A673 (cell line): ENCODE data around the gene TRUB2. TPM values are rescaled to one million over a fixed set of nuclear protein-coding genes. Genes with fewer than 3 reads are reported as not detected.

Experiments used
- BruUV-seq: library from RNA; stranded (reverse); fragments of 400-500 nt; replicated peaks from 2 replicates; lab custom pipeline; 2021; lab: Mats Ljungman, UMichigan
- CTCF ChIA-PET: fragments of 300-600 bp; sonication (Branson Sonifier 250); formaldehyde crosslinking; loops from one replicate; lab custom pipeline; 2022; ENCODE audit warnings: antibody characterized with exemption; lab: Charles Lee
- POLR2A ChIA-PET: fragments of 300-600 bp; sonication (Branson Sonifier 250); formaldehyde crosslinking; loops from one replicate; lab custom pipeline; 2022; ENCODE audit warnings: antibody characterized with exemption; ENCODE audit not compliant: low non-redundant PET; lab: Charles Lee
- DNase-seq: peaks from one replicate; pipeline ENCODE4 v3.0.0-alpha.2; 2015; ENCODE audit warnings: low spot score
- H3K27ac ChIP-seq: fragments of 200-600 bp; sonication (generic); 2 replicates; pipeline ENCODE4 v1.5.1; 2016; ENCODE audit warnings: mixed run types, low read depth, mild to moderate bottlenecking, mixed read lengths, antibody characterized with exemption, low read length; ENCODE audit not compliant: poor library complexity, severe bottlenecking
- H3K27me3 ChIP-seq: fragments of 200-600 bp; sonication (generic); replicated peaks from 2 replicates; pipeline ENCODE4 v1.6.1; 2017; ENCODE audit warnings: mixed run types, low read depth, mild to moderate bottlenecking, mixed read lengths, antibody characterized with exemption, low read length; ENCODE audit not compliant: insufficient read depth, poor library complexity
- H3K36me3 ChIP-seq: fragments of 200-600 bp; sonication (generic); 2 replicates; pipeline ENCODE4 v1.6.1; 2016; ENCODE audit warnings: mixed run types, mild to moderate bottlenecking, mixed read lengths, antibody characterized with exemption, low read length; ENCODE audit not compliant: insufficient read depth, poor library complexity, severe bottlenecking
- H3K4me1 ChIP-seq: fragments of 200-600 bp; sonication (generic); 2 replicates; pipeline ENCODE4 v1.6.1; 2017; ENCODE audit warnings: mixed run types, mild to moderate bottlenecking, mixed read lengths, antibody characterized with exemption, low read length; ENCODE audit not compliant: insufficient read depth, poor library complexity, severe bottlenecking
- H3K4me3 ChIP-seq: fragments of 200-600 bp; sonication (generic); 2 replicates; pipeline ENCODE4 v1.5.1; 2016; ENCODE audit warnings: low read depth, mixed run types, mild to moderate bottlenecking, mixed read lengths, low read length; ENCODE audit not compliant: poor library complexity, severe bottlenecking
- H3K9me3 ChIP-seq: fragments of 200-600 bp; sonication (generic); 2 replicates; pipeline ENCODE4 v1.6.1; 2016; ENCODE audit warnings: mixed run types, low read depth, mild to moderate bottlenecking, mixed read lengths, antibody characterized with exemption, low read length; ENCODE audit not compliant: poor library complexity, severe bottlenecking
- EZH2 ChIP-seq: fragments of 200-600 bp; sonication (generic); IDR thresholded peaks from 2 replicates; pipeline ENCODE4 v1.6.1; 2017; ENCODE audit warnings: borderline replicate concordance, low read depth, mild to moderate bottlenecking, mixed read lengths, antibody characterized with exemption, low read length; ENCODE audit not compliant: poor library complexity, severe bottlenecking
- intact Hi-C: fragments of 100-400 bp; cut with micrococcal nuclease; formaldehyde crosslinking; loops from one replicate; pipeline ENCODE4 v1.10.0; 2022; ENCODE audit not compliant: unreplicated experiment
- total RNA-seq: library from RNA; stranded (reverse); gene quantifications from 2 replicates; pipeline ENCODE4 v1.2.3, GENCODE V29; 2021
- TF ChIP-seq, protein P1 (sequence below): fragments of 300-800, 200-600 bp; sonication (generic); conservative IDR thresholded peaks from 2 replicates; pipeline ENCODE4 v1.5.1; 2017; ENCODE audit warnings: low read depth, mild to moderate bottlenecking, antibody characterized with exemption, low read length, moderate library complexity, mixed read lengths

Gene TRUB2
- total RNA-seq, 1 experiment from 2014 or later: 57.4 TPM

DNA sequence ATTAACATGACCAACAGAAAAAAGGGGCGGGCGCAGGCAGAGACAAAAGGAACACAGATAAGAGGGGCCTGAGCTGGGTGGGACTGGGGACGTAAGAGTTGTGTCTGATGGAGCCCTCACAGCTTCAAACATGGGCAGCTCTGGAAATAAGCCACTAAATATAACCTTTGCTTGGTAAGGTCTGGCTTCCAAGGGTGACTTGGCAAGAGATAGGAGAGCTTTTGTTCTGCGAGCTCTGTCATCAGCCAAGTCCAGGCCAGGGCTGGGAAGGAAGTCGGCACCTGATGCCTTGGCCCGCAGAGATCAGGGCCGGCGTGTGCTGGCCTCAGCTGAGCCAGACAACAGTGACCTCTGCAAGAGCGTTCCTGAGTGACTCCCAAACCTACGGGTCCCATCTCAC lies 11.8 kb downstream of the TRUB2 start:
- intact Hi-C loops: no loop called here
- no peak overlapping the region for H3K27ac ChIP-seq
- CTCF ChIA-PET: no interaction called here

DNA sequence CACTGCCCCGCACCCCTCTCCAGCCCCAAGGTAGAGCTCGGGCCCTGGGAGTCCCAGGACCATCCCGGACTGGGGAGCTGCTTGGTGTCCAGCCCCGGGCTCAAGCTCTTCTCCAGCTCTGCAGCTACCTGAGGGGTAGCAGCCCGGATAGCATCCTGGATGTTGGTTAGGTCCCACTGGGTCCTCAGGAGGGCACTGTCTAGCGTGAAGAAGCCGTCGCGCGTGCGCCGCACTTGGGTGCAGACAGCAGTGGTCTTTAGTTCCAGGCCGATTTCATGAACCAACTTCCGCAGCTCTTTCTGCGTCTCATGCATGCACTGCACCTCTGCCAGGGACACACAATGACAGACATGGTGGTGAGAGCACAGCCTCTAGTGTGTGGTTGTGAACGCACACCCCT lies 12.7 kb downstream of the TRUB2 start:
- DNase-seq: no peak
- no TSS peak for BruUV-seq
- Histone ChIP-seq H3K27ac (no peak overlapping the region), H3K27me3 (no peaks in the 10 kb centered on the region), H3K4me1 (no peaks in the 10 kb centered on the region), H3K4me3 (no peak overlapping the region), H3K36me3 (peaks cover 32% of the 10 kb centered on the region), H3K9me3 (no peaks in the 10 kb centered on the region)
- TF ChIP-seq, protein P1, sequence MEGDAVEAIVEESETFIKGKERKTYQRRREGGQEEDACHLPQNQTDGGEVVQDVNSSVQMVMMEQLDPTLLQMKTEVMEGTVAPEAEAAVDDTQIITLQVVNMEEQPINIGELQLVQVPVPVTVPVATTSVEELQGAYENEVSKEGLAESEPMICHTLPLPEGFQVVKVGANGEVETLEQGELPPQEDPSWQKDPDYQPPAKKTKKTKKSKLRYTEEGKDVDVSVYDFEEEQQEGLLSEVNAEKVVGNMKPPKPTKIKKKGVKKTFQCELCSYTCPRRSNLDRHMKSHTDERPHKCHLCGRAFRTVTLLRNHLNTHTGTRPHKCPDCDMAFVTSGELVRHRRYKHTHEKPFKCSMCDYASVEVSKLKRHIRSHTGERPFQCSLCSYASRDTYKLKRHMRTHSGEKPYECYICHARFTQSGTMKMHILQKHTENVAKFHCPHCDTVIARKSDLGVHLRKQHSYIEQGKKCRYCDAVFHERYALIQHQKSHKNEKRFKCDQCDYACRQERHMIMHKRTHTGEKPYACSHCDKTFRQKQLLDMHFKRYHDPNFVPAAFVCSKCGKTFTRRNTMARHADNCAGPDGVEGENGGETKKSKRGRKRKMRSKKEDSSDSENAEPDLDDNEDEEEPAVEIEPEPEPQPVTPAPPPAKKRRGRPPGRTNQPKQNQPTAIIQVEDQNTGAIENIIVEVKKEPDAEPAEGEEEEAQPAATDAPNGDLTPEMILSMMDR: no peak
- no peak for TF ChIP-seq EZH2
- intact Hi-C loops: no loop called here
- ChIA-PET CTCF (no interaction called here), POLR2A (no interaction called here)

More for the DNA sequence above, 11.8 kb downstream of the TRUB2 start:
- DNase-seq: no peak
- Histone ChIP-seq H3K27me3 (no peaks in the 10 kb centered on the region), H3K4me3 (no peak overlapping the region), H3K9me3 (no peaks in the 10 kb centered on the region), H3K4me1 (no peaks in the 10 kb centered on the region), H3K36me3 (peaks cover 37% of the 10 kb centered on the region)
- POLR2A ChIA-PET: no interaction called here
- no TSS peak for BruUV-seq
- TF ChIP-seq, protein P1: no peak
- TF ChIP-seq EZH2: no peak

DNA sequence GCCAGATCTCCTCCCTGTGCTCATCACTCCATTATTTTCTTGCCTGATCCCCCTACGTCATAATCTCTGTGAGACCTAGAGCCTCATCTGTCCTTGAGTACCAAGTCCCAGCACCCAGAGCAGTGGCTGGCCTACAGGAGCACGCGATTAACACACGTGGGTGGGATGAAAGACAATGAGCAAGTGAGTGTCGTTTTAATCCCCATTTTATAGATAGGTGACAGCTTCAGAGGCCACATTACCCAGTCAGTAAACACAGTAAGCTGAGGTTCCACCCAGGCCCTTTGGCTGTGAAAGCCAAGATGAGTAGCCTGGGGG lies 17.3 kb downstream of the TRUB2 start:
- Histone ChIP-seq H3K4me3 (no peak overlapping the region), H3K27me3 (no peaks in the 10 kb centered on the region), H3K4me1 (no peaks in the 10 kb centered on the region), H3K27ac (no peak overlapping the region), H3K36me3 (peaks cover 9% of the 10 kb centered on the region), H3K9me3 (no peaks in the 10 kb centered on the region)
- ChIA-PET CTCF (no interaction called here), POLR2A (no interaction called here)
- intact Hi-C loops: no loop called here
- no peak for DNase-seq
- TF ChIP-seq, protein P1: no peak
- TF ChIP-seq EZH2: no peak
- no TSS peak for BruUV-seq
